GM13976 (cell line): ENCODE measurements around the gene CACNA2D3.

Experiments
- DNase-seq: peaks from one replicate; pipeline ENCODE4 v3.0.0; 2012; ENCODE audit warnings: low spot score
- CTCF ChIP-seq: IDR thresholded peaks from 2 replicates; pipeline ENCODE4 v1.5.1; 2012; ENCODE audit warnings: borderline replicate concordance, mild to moderate bottlenecking; ENCODE audit not compliant: insufficient read depth; ENCODE audit errors: extremely low read depth, missing control alignments, control extremely low read depth
- in situ Hi-C: fragments of 300-500 bp; cut with MboI; formaldehyde crosslinking; loops from one replicate; pipeline ENCODE4 v1.12.0; 2022; ENCODE audit warnings: low sequenced_read_pairs, mixed read lengths, inconsistent platforms; ENCODE audit not compliant: unreplicated experiment

The CACNA2D3 gene

DNA sequence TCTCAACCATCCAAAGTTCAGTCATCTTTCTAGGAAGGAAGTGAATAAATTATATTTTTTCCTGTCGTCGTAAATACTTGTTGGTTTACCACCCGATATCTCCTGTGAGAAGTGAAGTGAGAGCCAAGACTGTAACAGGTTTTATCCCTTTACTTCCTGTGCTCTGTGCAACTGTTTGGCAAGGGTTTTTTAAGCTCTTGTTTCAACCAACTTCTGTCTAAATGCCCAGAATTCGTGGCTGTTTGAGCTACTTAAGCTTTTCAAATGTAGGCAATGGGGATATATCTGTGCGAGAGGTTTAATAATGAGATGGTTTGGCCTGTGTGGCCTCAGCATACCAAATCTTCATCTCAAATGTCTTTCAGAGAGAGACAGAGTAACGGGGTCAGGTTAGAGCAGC, 670.8 kb downstream of the CACNA2D3 start:
- no peak for TF ChIP-seq CTCF
- no peak for DNase-seq
- in situ Hi-C loops: no loop called here

DNA sequence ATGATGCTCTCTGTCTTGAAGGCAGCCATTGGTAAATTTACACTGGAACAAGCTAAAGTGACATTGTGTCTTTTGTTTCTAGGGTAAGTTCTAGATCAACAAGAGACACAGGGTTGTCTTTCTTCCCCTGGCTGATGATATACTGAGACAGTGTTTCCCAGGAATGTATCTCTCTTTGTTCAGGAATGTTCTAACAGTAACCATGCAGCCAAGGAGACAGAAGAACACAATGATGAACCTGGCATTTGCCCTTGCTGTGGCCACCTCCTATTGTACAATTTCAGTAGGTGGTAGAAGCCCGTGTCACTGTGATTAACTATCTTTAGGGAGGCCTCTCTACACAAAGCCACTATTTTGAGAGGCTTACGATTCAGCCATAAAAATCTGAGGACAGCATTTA, 674.8 kb downstream of the CACNA2D3 start:
- DNase-seq: no peak
- in situ Hi-C loops: no loop called here
- TF ChIP-seq CTCF: no peak

DNA sequence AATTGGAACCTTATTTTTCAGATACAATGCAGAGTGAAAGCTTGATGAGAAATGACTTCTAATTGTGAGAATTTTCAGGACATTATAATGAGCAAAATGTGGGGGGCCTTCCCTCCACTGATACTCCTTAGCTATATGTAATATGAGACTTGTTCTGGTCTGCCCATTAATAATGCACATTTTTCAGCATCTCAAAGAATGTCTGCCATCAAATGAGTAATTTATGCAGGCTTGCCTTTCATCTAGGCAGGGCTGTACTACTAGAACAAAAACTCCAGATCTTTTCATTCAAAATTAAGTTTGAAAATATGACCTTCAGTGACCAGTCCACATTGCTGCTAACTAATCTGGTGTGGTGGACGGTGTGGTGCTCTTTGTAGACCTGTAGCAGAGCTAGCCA, 678.1 kb downstream of the CACNA2D3 start:
- no peak for TF ChIP-seq CTCF
- DNase-seq: no peak
- in situ Hi-C loops: no loop called here

DNA sequence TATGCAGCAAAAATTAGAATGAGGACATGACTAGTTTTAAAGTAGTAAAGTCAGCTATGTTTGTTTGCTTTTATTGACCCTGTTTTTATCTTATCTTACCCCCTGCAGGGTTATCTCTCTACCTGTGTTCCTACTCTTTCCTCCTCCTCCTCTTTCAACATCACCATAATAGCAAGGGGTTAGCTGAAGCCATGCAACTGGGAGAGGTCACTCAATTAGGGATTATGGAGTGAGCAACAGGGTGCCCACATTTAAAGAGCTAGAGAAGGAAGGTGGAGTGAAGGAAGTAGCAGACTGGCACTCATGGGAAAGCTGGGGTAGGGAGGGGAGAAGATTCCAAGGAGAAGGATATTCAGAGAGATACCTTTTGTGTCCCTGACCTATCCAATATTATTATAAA, 679.6 kb downstream of the CACNA2D3 start:
- no peak for TF ChIP-seq CTCF
- in situ Hi-C loops: no loop called here
- DNase-seq: no peak

GRCh38 chr3:54810401-54810800, 688.0 kb downstream of the CACNA2D3 start:
- TF ChIP-seq CTCF: no peak
- in situ Hi-C loops: no loop called here
- DNase-seq: no peak

DNA sequence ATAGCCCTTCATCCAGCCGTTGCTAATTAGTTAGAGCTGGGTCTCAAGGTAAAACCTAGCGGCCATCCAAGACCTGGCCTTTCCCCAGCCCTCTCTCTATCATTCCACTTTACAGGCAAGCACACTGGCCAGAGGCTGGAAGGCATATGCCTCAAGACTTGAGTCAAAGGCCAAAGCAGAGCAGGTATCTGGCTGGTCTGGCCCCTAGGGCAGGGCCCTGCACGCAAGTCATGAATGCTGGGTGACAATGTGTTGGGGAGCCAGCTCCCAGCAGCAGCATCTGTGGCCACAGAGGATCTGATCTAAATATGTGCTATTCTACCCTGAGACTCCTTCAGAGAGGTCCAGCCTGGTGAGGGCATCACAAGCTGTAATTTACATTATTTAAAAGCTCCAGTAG, 691.9 kb downstream of the CACNA2D3 start:
- DNase-seq: no peak
- TF ChIP-seq CTCF: no peak
- in situ Hi-C loops: no loop called here

- no peak for TF ChIP-seq CTCF
- DNase-seq: no peak
- in situ Hi-C loops: no loop called here
Observed at GRCh38 chr3:54817628-54818027, 695.3 kb downstream of the CACNA2D3 start.
